Activated B cell treated with CpG ODN at 0.5 μM for 24 hours (primary cell): ENCODE measurements around the gene SRL. TPM values are rescaled to one million over a fixed set of nuclear protein-coding genes. Genes with fewer than 3 reads are reported as not detected.

Source experiments
- ATAC-seq: fragments of 200-7000 bp; cut with Tn5 transposase; one replicate; pipeline ENCODE4 v1.10.0; 2021; ENCODE audit warnings: low read depth, mild to moderate bottlenecking, moderate library complexity
- CTCF ChIA-PET: fragments of 350-600 bp; sonication (Branson Sonifier 250); formaldehyde crosslinking; loops from one replicate; lab custom pipeline; 2021; ENCODE audit warnings: antibody characterized with exemption; lab: Charles Lee
- POLR2A ChIA-PET: fragments of 350-600 bp; sonication (Branson Sonifier 250); formaldehyde crosslinking; loops from one replicate; lab custom pipeline; 2021; ENCODE audit warnings: antibody characterized with exemption; lab: Charles Lee
- DNase-seq: peaks from one replicate; pipeline ENCODE4 v3.0.0; 2022
- H3K27ac Mint-ChIP-seq: one replicate; pipeline ENCODE4 v1.8.0; 2020; ENCODE audit warnings: mixed read lengths
- H3K27me3 Mint-ChIP-seq: one replicate; pipeline ENCODE4 v1.8.0; 2021; ENCODE audit warnings: mixed read lengths
- H3K36me3 Mint-ChIP-seq: one replicate; pipeline ENCODE4 v1.8.0; 2021; ENCODE audit warnings: low read depth, mixed read lengths
- H3K4me1 Mint-ChIP-seq: one replicate; pipeline ENCODE4 v1.8.0; 2021; ENCODE audit warnings: mixed read lengths
- H3K4me3 Mint-ChIP-seq: one replicate; pipeline ENCODE4 v1.8.0; 2020; ENCODE audit warnings: mild to moderate bottlenecking, mixed read lengths
- H3K9me3 Mint-ChIP-seq: one replicate; pipeline ENCODE4 v1.8.0; 2020; ENCODE audit warnings: mixed read lengths
- intact Hi-C: fragments of 100-400 bp; cut with micrococcal nuclease; formaldehyde crosslinking; loops from one replicate; pipeline ENCODE4 v1.15.1; 2024
- total RNA-seq: library from RNA; stranded (reverse); gene quantifications from 2 replicates; pipeline ENCODE4 v1.2.3, GENCODE V29; 2022
- TF ChIP-seq, protein P1 (sequence below): fragments of 200-600 bp; IDR thresholded peaks from one replicate; pipeline ENCODE4 v1.8.0; 2022; ENCODE audit warnings: antibody characterized with exemption, mild to moderate bottlenecking

Gene SRL
- total RNA-seq, 1 donor from 2014 or later, result not detected

DNA sequence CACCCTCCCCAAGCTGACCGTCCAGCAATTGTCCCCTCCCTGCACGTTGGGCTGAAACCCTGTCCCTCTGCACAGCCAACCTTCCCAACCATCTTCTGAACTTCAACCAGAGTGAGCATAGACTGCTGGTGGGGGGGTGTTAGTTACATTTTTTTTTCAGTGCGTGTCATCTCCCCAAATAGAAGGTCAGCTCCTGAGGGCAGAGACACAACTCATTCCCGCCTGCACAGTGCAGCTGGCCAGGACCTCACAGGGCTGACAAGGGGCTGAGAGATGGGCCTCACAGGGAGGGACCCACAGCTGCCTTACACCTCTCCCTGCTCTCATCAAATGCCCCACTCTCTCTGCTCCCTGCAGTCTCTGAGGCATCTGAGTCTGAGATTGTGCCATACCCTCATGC lies 8.4 kb downstream of the SRL start:
- no peak for ATAC-seq
- intact Hi-C loops, result no loop called here

DNA sequence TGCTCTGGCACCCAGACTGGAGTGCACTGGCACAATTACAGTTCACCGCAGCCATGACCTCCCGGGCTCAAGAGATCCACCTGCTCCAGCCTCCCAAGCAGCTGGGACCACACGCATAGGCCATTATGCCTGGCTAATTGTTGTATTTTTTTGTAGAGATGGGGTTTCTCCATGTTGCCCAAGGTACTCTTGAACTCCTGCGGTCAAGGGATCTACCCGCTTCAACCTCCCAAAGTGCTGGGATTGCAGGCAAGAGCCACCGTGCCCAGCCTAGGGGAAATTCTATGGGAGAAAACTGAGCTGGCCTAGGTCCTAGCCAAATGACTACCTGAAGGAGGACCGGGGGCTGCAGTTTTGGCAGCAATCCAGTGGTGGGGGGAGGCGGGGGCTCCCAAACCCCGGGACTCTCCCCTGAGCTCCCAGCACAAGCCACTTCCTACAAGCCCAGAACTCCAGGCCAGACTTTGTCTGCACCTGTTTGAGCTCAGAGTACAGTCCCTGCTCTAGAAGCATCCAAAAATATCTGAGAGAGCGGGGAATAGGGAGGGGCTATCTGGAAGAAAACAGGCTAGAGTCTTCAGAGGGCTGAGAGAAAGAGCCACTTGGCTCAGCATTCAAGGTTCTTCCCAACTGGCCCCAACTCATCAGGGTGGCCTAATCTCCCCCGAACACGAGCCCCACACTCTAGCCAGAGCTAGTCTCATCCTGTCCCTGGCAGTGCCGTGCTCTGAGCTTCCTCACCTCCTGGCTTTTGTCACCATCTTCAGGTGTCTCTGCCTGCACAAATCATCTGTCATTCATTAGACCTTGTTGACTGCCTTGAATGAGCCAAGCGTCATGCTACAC lies 9.1 kb downstream of the SRL start:
- H3K27ac Mint-ChIP-seq, result no peak overlapping the region
- intact Hi-C loops, result no loop called here
- DNase-seq, result no peak
- H3K9me3 Mint-ChIP-seq, result no peaks in the 10 kb centered on the region
- CTCF ChIA-PET, result no interaction called here
- POLR2A ChIA-PET, result no interaction called here
- TF ChIP-seq, protein P1, sequence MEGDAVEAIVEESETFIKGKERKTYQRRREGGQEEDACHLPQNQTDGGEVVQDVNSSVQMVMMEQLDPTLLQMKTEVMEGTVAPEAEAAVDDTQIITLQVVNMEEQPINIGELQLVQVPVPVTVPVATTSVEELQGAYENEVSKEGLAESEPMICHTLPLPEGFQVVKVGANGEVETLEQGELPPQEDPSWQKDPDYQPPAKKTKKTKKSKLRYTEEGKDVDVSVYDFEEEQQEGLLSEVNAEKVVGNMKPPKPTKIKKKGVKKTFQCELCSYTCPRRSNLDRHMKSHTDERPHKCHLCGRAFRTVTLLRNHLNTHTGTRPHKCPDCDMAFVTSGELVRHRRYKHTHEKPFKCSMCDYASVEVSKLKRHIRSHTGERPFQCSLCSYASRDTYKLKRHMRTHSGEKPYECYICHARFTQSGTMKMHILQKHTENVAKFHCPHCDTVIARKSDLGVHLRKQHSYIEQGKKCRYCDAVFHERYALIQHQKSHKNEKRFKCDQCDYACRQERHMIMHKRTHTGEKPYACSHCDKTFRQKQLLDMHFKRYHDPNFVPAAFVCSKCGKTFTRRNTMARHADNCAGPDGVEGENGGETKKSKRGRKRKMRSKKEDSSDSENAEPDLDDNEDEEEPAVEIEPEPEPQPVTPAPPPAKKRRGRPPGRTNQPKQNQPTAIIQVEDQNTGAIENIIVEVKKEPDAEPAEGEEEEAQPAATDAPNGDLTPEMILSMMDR, result no peak
- H3K27me3 Mint-ChIP-seq, result peaks cover 11% of the 10 kb centered on the region
- no peaks in the 10 kb centered on the region for H3K4me1 Mint-ChIP-seq
- ATAC-seq, result no peak
- no peaks in the 10 kb centered on the region for H3K36me3 Mint-ChIP-seq
- no peak overlapping the region for H3K4me3 Mint-ChIP-seq

More for the DNA sequence above, 8.4 kb downstream of the SRL start:
- DNase-seq, result no peak
- no peaks in the 10 kb centered on the region for H3K36me3 Mint-ChIP-seq
- ChIA-PET CTCF (no interaction called here), POLR2A (no interaction called here)
- TF ChIP-seq, protein P1, result no peak
- H3K4me3 Mint-ChIP-seq, result no peak overlapping the region
- H3K27me3 Mint-ChIP-seq, result peaks cover 17% of the 10 kb centered on the region
- H3K4me1 Mint-ChIP-seq, result no peaks in the 10 kb centered on the region
- H3K27ac Mint-ChIP-seq, result no peak overlapping the region
- H3K9me3 Mint-ChIP-seq, result no peaks in the 10 kb centered on the region

DNA sequence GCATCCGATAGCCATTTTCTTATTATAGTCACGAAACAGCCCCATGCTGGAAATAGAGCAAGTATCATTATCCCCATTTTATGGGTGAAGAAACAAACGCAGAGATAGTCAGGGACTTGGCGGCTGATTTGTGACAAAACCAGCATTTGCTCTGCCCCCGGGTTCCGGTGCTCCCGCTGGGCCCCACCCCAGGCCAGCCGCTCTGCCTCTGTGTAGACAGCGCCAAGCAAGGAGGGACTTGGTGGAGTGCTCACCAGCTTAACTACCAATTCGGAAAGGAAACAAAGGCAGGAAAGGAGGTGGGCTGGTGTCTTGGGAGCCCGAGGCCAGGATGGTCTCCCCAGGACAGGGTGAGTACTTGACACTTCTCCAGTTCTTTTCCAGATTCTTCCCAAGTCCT lies 10.0 kb downstream of the SRL start:
- Mint-ChIP-seq H3K27ac (no peak overlapping the region), H3K27me3 (peaks cover 8% of the 10 kb centered on the region), H3K4me3 (no peak overlapping the region), H3K36me3 (no peaks in the 10 kb centered on the region), H3K9me3 (no peaks in the 10 kb centered on the region), H3K4me1 (no peaks in the 10 kb centered on the region)
- intact Hi-C loops, result no loop called here
- ATAC-seq (no peak), DNase-seq (no peak)
- TF ChIP-seq, protein P1, result no peak
- POLR2A ChIA-PET, result no interaction called here
- CTCF ChIA-PET, result no interaction called here

DNA sequence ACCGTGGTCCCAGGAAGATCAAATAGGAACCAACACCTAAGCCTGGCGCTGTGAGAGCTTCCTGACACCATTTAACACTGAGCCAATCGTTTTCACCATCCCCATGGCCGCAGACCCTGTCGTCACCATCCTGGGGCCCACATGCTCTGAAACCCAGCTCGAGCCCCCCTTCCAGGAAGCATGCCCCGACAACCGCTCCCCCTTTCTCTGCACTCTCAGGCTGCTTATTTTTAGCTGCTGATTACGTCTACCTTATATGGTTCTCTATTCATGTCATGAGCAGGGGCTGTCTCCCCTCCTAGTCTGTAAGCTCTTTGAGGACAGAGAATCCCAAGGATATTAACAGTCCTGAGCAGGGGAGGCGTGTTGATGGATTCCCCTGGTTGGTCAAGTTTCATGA lies 10.5 kb downstream of the SRL start:
- H3K27me3 Mint-ChIP-seq, result peaks cover 7% of the 10 kb centered on the region
- ChIA-PET POLR2A (no interaction called here), CTCF (no interaction called here)
- no peaks in the 10 kb centered on the region for H3K36me3 Mint-ChIP-seq
- TF ChIP-seq, protein P1, result no peak
- H3K4me1 Mint-ChIP-seq, result no peaks in the 10 kb centered on the region
- no peak overlapping the region for H3K4me3 Mint-ChIP-seq
- DNase-seq (no peak), ATAC-seq (no peak)
- intact Hi-C loops, result no loop called here
- no peaks in the 10 kb centered on the region for H3K9me3 Mint-ChIP-seq
- no peak overlapping the region for H3K27ac Mint-ChIP-seq

- DNase-seq (no peak), ATAC-seq (no peak)
- no peak overlapping the region for H3K27ac Mint-ChIP-seq
- H3K4me1 Mint-ChIP-seq, result no peaks in the 10 kb centered on the region
- POLR2A ChIA-PET, result no interaction called here
- TF ChIP-seq, protein P1, result no peak
- H3K9me3 Mint-ChIP-seq, result no peaks in the 10 kb centered on the region
- no peak overlapping the region for H3K4me3 Mint-ChIP-seq
- H3K27me3 Mint-ChIP-seq, result peaks cover 1% of the 10 kb centered on the region
- CTCF ChIA-PET, result no interaction called here
- intact Hi-C loops, result no loop called here
- no peaks in the 10 kb centered on the region for H3K36me3 Mint-ChIP-seq
Measured at GRCh38 chr16:4227040-4227332, 14.9 kb downstream of the SRL start.
